DMS53 (cell line): ENCODE measurements around the gene CLASP2.
A peak's percentile ranks its signal among the peaks of the same experiment; 100 is the strongest.
"Not testable (repeated sequence)": the region's sequence is repeated elsewhere in the genome, so short reads cannot be mapped to it uniquely, and the experiment has no call there.

Experiments
- DNase-seq: peaks from one replicate; lab custom pipeline; 2025; lab: John Stamatoyannopoulos, UW

CLASP2 gene

GRCh38 chr3:33451994-33452393, 266.1 kb downstream of the CLASP2 start:
- DNase-seq = not testable (repeated sequence)

GRCh38 chr3:33447958-33448357, 270.1 kb downstream of the CLASP2 start:
- no peak for DNase-seq

- peak; percentile 3 for DNase-seq
Measured at GRCh38 chr3:33447256-33447625, 270.8 kb downstream of the CLASP2 start.
